GM12801 (cell line): ENCODE results near the gene BATF3.

Source experiments
- TF ChIP-seq, protein P1 (sequence below): IDR thresholded peaks from one replicate; pipeline ENCODE4 v1.5.1; 2011; ENCODE audit warnings: control low read depth; ENCODE audit not compliant: insufficient read length; ENCODE audit errors: extremely low read depth

The BATF3 gene

DNA sequence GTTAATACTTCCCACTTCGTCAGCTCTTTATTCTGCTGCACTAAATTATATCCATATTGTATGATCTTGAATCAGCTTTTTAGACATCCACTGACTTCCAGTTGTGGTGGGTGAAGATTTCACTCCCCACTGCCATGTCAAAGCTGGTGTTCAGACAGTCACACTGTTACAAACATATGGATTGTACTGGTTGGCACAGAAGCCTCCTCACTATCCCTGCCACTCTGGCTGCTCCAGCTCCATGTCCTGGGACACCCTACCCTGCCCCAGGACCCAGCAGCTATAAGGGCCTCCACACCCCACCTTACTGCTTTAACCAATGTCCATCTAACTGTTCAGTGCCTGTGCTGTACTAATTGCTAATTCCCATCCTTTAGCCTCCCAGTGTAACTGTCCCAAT lies 32.0 kb upstream of the BATF3 start:
- TF ChIP-seq, protein P1, sequence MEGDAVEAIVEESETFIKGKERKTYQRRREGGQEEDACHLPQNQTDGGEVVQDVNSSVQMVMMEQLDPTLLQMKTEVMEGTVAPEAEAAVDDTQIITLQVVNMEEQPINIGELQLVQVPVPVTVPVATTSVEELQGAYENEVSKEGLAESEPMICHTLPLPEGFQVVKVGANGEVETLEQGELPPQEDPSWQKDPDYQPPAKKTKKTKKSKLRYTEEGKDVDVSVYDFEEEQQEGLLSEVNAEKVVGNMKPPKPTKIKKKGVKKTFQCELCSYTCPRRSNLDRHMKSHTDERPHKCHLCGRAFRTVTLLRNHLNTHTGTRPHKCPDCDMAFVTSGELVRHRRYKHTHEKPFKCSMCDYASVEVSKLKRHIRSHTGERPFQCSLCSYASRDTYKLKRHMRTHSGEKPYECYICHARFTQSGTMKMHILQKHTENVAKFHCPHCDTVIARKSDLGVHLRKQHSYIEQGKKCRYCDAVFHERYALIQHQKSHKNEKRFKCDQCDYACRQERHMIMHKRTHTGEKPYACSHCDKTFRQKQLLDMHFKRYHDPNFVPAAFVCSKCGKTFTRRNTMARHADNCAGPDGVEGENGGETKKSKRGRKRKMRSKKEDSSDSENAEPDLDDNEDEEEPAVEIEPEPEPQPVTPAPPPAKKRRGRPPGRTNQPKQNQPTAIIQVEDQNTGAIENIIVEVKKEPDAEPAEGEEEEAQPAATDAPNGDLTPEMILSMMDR: no peak

DNA sequence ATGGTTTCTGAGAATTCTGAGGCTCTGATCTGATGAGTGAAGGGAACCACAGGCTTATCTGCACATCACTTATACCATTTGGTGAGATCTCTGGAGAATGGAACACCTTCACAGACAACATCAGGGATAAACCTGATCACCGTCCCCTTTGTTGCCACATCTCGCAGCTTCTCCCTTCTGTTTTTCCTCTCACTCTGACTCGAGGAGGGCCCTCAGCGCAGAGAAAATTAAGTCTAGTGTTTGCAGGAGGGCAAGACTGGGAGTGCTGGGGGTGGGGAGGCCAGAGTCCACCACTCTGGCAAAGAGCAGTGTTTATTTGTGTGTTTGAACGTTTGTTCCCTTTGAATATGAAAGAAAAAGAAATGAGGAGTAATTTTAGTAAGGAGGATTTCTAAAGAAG lies 29.0 kb upstream of the BATF3 start:
- TF ChIP-seq, protein P1: no peak

DNA sequence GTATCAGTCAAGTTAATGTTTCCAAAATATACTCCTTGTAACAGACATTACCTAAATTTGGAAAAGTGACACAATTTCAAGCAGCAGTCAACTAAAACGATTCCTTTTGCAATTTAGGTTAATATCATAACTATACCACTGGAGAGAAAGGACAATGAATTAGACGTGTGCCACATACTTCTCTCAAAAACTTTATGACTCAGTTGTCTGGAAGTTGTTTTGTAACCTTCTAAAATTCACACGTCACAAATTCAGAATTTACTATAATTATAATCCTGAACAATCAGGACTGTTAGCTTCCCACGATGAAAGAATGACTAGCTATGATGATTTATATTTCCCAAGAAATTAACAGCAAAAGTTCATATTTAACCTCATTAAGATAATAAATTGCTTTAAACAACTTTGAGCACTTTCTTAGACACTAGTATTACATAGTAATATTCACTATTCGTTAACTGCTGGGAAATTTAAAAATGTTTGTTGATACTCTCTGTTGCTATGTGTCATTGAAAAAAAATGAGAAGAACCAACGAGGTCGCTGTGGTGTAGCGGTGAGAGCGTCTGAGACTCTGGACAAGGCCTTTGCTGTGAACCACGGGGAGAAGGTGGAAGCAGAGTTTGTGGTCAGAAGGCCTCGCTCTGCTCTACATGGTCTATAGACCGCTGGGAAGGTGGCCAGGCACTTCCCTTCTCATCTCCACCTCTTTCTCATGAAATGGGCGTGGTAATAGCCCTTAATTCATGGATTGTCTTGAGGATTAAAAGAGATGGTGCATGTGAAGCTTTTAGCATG lies 27.9 kb upstream of the BATF3 start:
- TF ChIP-seq, protein P1: no peak

DNA sequence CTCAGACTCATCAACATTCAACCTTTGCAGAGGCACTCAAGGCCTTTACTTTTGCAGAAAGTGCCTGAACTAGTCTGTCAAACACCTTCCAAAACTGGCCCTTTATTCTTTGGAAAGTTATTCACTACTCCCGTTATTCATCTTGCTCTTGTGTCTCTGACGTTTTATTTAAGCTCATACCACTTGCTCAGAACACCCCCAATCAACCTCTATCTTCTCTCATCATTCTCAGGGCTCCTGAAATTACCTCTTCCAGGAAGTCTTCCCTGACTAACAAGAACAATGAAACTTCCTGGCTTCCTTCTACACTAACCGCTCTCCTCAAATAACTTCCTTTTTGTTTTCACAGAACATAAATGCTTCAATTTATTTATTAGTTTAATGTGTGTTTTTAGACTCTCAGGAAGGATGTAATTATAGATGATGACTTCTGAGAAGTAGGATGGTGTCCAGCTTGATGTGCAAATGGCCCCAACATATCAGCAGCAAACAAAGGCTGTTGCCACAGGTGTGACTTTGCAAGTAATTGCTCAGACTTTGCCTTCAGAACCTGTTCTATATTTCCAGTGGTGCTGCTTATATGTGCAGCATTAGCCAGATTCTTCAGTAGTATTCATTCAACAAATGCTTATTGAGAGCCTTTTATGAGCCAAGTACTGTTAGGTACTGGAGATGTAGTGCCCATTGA lies 22.8 kb upstream of the BATF3 start:
- TF ChIP-seq, protein P1: no peak

DNA sequence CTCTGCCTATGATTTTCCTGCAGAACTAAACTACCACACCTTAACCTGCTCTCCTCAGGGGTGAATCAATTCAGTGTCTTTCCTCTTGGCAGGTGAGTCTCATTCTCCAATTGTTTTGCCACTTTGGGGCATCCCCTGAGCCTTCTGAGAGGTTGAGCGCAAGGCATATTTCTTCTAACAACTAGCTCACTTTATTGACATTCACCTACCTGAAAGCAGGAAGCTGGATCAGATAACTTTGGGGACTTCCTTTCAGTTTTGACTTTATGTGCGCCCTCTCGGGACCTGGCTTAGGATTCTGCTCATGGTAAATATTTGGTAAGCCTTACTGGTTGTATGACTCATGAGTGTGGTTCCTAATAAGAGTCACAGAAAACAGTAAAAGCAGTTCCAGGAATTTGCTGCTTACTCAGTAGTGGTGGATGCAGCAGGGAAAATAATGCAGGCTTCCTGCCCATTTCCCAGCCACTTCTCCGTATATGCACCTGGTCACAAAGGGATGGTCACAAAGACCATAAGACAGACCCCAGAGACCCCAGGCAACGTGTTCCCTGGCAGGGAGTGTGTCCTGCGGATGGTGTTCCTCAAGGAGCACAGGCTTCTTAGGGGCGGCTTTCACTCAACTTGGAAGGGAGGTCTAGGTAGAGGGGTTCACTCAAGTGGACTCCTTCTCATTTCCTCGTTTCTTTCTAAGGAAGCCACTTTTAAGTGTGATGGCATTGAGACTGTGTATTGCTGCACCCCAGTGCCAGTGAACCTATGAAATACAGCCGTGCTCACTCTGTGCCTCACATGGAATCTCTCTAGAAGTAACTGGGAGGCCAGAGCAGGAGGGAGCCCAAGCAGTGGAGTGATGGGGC lies 22.0 kb upstream of the BATF3 start:
- TF ChIP-seq, protein P1: no peak

DNA sequence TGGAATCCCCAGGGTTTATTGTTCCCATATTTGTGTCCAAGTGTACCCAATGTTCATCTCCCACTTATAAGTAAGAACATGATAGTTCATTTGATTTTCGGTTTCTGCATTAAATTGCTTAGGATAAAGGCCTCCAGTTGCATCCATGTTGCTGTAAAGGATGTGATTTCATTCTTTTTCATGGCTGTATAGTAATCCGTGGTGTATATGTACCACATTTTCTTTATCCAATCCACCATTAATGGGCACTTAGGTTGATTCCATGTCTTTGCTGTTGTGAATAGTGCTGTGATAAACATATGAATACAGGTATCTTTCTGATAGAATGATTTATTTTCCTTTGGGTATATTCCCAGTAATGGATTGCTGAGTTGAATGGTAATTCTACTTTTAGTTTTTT lies 20.0 kb upstream of the BATF3 start:
- TF ChIP-seq, protein P1: no peak

DNA sequence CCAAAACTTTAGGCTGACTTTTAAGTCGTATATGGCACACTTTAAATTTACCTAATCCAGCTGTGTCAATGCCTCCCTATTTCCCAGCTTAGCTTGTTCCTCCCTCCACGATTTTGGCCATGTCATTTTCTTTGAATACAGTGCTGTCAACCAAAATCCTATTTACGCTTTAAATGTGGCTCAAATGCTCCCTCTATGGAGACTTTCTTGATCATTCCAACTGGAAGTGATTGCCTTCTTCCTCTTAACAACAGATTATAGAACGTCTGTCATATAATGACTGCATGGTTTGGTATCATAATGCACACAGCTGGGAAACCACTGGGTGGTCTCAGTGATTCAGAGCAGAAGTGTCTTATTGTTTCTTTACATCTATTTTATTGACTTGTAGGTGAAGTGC lies 18.9 kb upstream of the BATF3 start:
- TF ChIP-seq, protein P1: no peak
